KMS-11 (cell line): ENCODE data around the gene PRCD.
"Not testable (repeated sequence)": the region's sequence is repeated elsewhere in the genome, so short reads cannot be mapped to it uniquely, and the experiment has no call there.

ENCODE experiments used
- H2AFZ ChIP-seq: fragments of 200-600 bp; sonication (generic); 2 replicates; pipeline ENCODE4 v1.6.1; 2016; ENCODE audit warnings: antibody characterized with exemption, mixed run types, low read depth
- H3K27ac ChIP-seq: fragments of 200-600 bp; sonication (generic); 2 replicates; pipeline ENCODE4 v1.6.1; 2016; ENCODE audit warnings: mild to moderate bottlenecking, mixed run types
- H3K27me3 ChIP-seq: fragments of 200-600 bp; sonication (generic); 2 replicates; pipeline ENCODE4 v1.6.1; 2017; ENCODE audit warnings: mild to moderate bottlenecking, low read depth, mixed run types, moderate library complexity; ENCODE audit not compliant: insufficient read depth
- H3K36me3 ChIP-seq: fragments of 200-600 bp; sonication (generic); 2 replicates; pipeline ENCODE4 v1.6.1; 2017; ENCODE audit warnings: mild to moderate bottlenecking, mixed run types; ENCODE audit not compliant: insufficient read depth
- H3K4me1 ChIP-seq: fragments of 200-600 bp; sonication (generic); 2 replicates; pipeline ENCODE4 v1.6.1; 2016; ENCODE audit warnings: mild to moderate bottlenecking, low read depth, mixed run types; ENCODE audit not compliant: poor library complexity, severe bottlenecking
- H3K4me2 ChIP-seq: fragments of 200-600 bp; sonication (generic); 2 replicates; pipeline ENCODE4 v1.7.0; 2016; ENCODE audit warnings: mild to moderate bottlenecking, mixed run types
- H3K4me3 ChIP-seq: fragments of 200-600 bp; sonication (generic); IDR thresholded peaks from 2 replicates; pipeline ENCODE4 v1.6.1; 2017; ENCODE audit warnings: low read depth, low read length, mixed read lengths; ENCODE audit not compliant: insufficient read depth
- H3K79me2 ChIP-seq: fragments of 200-600 bp; sonication (generic); 2 replicates; pipeline ENCODE4 v1.6.1; 2016; ENCODE audit warnings: low read depth, mixed run types; ENCODE audit not compliant: insufficient read depth
- H3K9ac ChIP-seq: fragments of 200-600 bp; sonication (generic); 2 replicates; pipeline ENCODE4 v1.6.1; 2016; ENCODE audit warnings: mild to moderate bottlenecking, mixed run types
- H4K20me1 ChIP-seq: fragments of 200-600 bp; sonication (generic); 2 replicates; pipeline ENCODE4 v1.6.1; 2016; ENCODE audit warnings: mild to moderate bottlenecking, mixed run types; ENCODE audit not compliant: insufficient read depth
- TF ChIP-seq, protein P1 (sequence below): fragments of 200-600 bp; sonication (generic); conservative IDR thresholded peaks from 2 replicates; pipeline ENCODE4 v1.6.1; 2017; ENCODE audit warnings: low read depth, mild to moderate bottlenecking, antibody characterized with exemption, low read length, moderate library complexity, mixed read lengths

PRCD gene

DNA sequence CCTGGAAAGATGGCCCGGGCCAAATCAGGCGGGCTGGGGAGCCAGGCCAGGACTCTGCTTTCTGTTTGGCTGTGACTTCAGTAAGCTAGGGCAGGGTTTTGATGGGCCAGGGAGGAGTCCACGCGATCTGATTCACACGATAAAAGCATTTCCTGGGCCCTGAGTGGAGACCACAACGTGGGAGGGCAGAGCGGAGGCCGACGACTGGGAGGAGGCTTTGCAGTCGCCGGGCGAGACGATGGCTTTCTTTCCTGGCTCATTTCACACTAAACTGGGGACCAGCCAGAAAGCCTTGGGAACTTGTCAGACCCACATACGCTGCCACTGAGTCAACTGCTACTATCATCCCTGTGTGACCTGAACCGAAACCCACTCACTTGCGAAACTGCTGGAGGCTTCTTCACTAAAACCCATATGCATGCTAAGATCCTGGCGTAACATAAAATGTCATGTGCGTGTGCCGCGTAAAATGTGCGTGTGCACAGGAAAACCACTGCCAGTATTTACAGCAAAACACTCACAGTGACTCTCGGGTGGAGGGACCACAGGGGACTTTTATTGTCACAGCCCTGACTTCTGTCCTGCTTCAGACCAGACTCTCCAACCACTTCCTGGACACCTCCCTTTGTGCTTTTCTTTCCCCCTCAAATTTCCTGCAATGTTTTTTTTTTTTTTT lies 24.4 kb upstream of the PRCD start:
- TF ChIP-seq, protein P1, sequence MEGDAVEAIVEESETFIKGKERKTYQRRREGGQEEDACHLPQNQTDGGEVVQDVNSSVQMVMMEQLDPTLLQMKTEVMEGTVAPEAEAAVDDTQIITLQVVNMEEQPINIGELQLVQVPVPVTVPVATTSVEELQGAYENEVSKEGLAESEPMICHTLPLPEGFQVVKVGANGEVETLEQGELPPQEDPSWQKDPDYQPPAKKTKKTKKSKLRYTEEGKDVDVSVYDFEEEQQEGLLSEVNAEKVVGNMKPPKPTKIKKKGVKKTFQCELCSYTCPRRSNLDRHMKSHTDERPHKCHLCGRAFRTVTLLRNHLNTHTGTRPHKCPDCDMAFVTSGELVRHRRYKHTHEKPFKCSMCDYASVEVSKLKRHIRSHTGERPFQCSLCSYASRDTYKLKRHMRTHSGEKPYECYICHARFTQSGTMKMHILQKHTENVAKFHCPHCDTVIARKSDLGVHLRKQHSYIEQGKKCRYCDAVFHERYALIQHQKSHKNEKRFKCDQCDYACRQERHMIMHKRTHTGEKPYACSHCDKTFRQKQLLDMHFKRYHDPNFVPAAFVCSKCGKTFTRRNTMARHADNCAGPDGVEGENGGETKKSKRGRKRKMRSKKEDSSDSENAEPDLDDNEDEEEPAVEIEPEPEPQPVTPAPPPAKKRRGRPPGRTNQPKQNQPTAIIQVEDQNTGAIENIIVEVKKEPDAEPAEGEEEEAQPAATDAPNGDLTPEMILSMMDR: no peak
- peaks cover 9% of the 10 kb centered on the region for H3K4me1 ChIP-seq
- no peak overlapping the region for H3K27ac ChIP-seq
- H3K36me3 ChIP-seq: no peaks in the 10 kb centered on the region
- H4K20me1 ChIP-seq: no peaks in the 10 kb centered on the region
- no peak overlapping the region for H3K4me3 ChIP-seq
- no peak overlapping the region for H3K9ac ChIP-seq
- no peak overlapping the region for H2AFZ ChIP-seq
- peaks cover 13% of the 10 kb centered on the region; the same call in 1 of the 2 replicates for H3K27me3 ChIP-seq
- no peaks in the 10 kb centered on the region for H3K79me2 ChIP-seq
- no peak overlapping the region for H3K4me2 ChIP-seq

DNA sequence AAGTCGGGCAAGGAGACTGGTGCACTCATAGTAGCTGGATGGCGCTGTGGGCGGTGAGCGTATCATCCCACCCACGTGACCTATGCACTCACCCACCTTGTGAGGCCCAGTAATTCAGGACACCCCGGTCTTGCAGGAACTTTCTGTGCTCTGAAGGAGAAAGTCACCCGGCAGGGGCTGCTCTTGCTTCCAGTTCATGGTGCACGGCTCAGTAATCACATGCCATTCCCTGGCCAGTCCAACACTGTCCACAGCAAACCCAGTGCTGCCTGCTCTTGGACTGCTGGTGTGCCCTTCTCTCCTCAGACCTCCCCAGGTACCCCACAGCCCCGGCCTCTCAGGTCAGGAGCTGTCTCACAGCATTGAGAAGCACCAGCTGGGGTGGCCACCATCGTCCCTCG lies 22.2 kb upstream of the PRCD start:
- H3K4me1 ChIP-seq: no peaks in the 10 kb centered on the region
- no peaks in the 10 kb centered on the region for H3K79me2 ChIP-seq
- H3K27me3 ChIP-seq: peaks cover 35% of the 10 kb centered on the region
- H3K36me3 ChIP-seq: no peaks in the 10 kb centered on the region
- no peak overlapping the region for H3K4me3 ChIP-seq
- H4K20me1 ChIP-seq: no peaks in the 10 kb centered on the region
- TF ChIP-seq, protein P1: no peak
- no peak overlapping the region for H3K4me2 ChIP-seq
- no peak overlapping the region for H3K27ac ChIP-seq
- no peak overlapping the region for H2AFZ ChIP-seq
- H3K9ac ChIP-seq: no peak overlapping the region

- no peak overlapping the region for H3K9ac ChIP-seq
- H4K20me1 ChIP-seq: no peaks in the 10 kb centered on the region
- no peak overlapping the region for H3K4me2 ChIP-seq
- peaks cover 49% of the 10 kb centered on the region for H3K27me3 ChIP-seq
- no peak overlapping the region for H2AFZ ChIP-seq
- peaks cover 4% of the 10 kb centered on the region for H3K4me1 ChIP-seq
- TF ChIP-seq, protein P1: no peak
- H3K36me3 ChIP-seq: no peaks in the 10 kb centered on the region
- no peak overlapping the region for H3K27ac ChIP-seq
- no peaks in the 10 kb centered on the region for H3K79me2 ChIP-seq
- H3K4me3 ChIP-seq: no peak overlapping the region
Observed at GRCh38 chr17:76519048-76519966, 20.5 kb upstream of the PRCD start.

DNA sequence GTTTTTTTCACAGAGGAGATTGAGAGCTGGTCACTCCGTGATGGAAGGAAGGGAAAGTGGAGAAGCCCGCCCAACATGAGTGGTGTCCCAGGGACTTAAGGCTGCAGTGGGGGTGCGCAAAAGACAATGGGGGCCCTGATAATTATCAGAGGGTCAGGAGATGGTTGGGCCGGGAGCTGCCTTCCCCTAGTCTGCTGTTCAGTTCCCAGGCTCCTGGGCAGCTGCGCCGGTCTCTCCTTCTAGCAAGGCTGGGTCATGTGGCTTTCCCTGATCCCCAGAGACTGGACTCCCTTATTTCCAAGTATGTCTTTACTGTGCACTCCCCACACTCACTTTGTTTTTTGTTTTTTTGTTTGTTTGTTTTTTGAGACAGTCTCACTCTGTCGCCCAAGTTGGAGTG lies 18.6 kb upstream of the PRCD start:
- no peak overlapping the region for H3K4me3 ChIP-seq
- H3K4me1 ChIP-seq: peaks cover 4% of the 10 kb centered on the region
- H3K27ac ChIP-seq: no peak overlapping the region
- no peak overlapping the region for H3K9ac ChIP-seq
- peaks cover 49% of the 10 kb centered on the region for H3K27me3 ChIP-seq
- no peaks in the 10 kb centered on the region for H4K20me1 ChIP-seq
- H3K4me2 ChIP-seq: no peak overlapping the region
- H3K36me3 ChIP-seq: no peaks in the 10 kb centered on the region
- no peak overlapping the region for H2AFZ ChIP-seq
- TF ChIP-seq, protein P1: no peak
- no peaks in the 10 kb centered on the region for H3K79me2 ChIP-seq

DNA sequence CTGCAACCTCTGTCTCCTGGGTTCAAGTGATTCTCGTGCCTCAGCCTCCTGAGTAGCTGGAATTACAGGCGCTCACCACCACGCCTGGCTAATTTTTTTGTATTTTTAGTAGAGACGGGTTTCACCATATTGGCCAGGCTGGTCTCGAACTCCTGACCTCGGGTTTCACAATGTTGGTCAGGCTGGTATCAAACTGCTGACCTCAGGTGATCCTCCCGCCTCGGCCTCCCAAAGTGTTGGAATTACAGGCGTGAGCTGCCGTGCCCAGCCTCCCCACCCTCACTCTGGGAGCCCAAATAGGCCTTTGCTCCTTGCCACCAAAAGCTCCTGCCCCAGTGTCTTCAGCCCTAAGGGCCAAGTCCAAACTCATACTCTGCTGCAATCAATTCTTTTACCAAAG lies 18.2 kb upstream of the PRCD start:
- H3K9ac ChIP-seq, H3K27ac ChIP-seq, H3K4me2 ChIP-seq, H3K36me3 ChIP-seq, H2AFZ ChIP-seq, H4K20me1 ChIP-seq, H3K4me1 ChIP-seq, H3K4me3 ChIP-seq, H3K79me2 ChIP-seq: not testable (repeated sequence)
- peaks cover 49% of the 10 kb centered on the region for H3K27me3 ChIP-seq
